A673 (cell line): ENCODE data around the gene WRNIP1. TPM values are rescaled to one million over a fixed set of nuclear protein-coding genes. Genes with fewer than 3 reads are reported as not detected.

Source experiments
- BruUV-seq: library from RNA; stranded (reverse); fragments of 400-500 nt; replicated peaks from 2 replicates; lab custom pipeline; 2021; lab: Mats Ljungman, UMichigan
- CTCF ChIA-PET: fragments of 300-600 bp; sonication (Branson Sonifier 250); formaldehyde crosslinking; loops from one replicate; lab custom pipeline; 2022; ENCODE audit warnings: antibody characterized with exemption; lab: Charles Lee
- POLR2A ChIA-PET: fragments of 300-600 bp; sonication (Branson Sonifier 250); formaldehyde crosslinking; loops from one replicate; lab custom pipeline; 2022; ENCODE audit warnings: antibody characterized with exemption; ENCODE audit not compliant: low non-redundant PET; lab: Charles Lee
- DNase-seq: peaks from one replicate; pipeline ENCODE4 v3.0.0-alpha.2; 2015; ENCODE audit warnings: low spot score
- H3K27ac ChIP-seq: fragments of 200-600 bp; sonication (generic); 2 replicates; pipeline ENCODE4 v1.5.1; 2016; ENCODE audit warnings: mixed run types, low read depth, mild to moderate bottlenecking, mixed read lengths, antibody characterized with exemption, low read length; ENCODE audit not compliant: poor library complexity, severe bottlenecking
- H3K27me3 ChIP-seq: fragments of 200-600 bp; sonication (generic); replicated peaks from 2 replicates; pipeline ENCODE4 v1.6.1; 2017; ENCODE audit warnings: mixed run types, low read depth, mild to moderate bottlenecking, mixed read lengths, antibody characterized with exemption, low read length; ENCODE audit not compliant: insufficient read depth, poor library complexity
- H3K36me3 ChIP-seq: fragments of 200-600 bp; sonication (generic); 2 replicates; pipeline ENCODE4 v1.6.1; 2016; ENCODE audit warnings: mixed run types, mild to moderate bottlenecking, mixed read lengths, antibody characterized with exemption, low read length; ENCODE audit not compliant: insufficient read depth, poor library complexity, severe bottlenecking
- H3K4me1 ChIP-seq: fragments of 200-600 bp; sonication (generic); 2 replicates; pipeline ENCODE4 v1.6.1; 2017; ENCODE audit warnings: mixed run types, mild to moderate bottlenecking, mixed read lengths, antibody characterized with exemption, low read length; ENCODE audit not compliant: insufficient read depth, poor library complexity, severe bottlenecking
- H3K4me3 ChIP-seq: fragments of 200-600 bp; sonication (generic); 2 replicates; pipeline ENCODE4 v1.5.1; 2016; ENCODE audit warnings: low read depth, mixed run types, mild to moderate bottlenecking, mixed read lengths, low read length; ENCODE audit not compliant: poor library complexity, severe bottlenecking
- H3K9me3 ChIP-seq: fragments of 200-600 bp; sonication (generic); 2 replicates; pipeline ENCODE4 v1.6.1; 2016; ENCODE audit warnings: mixed run types, low read depth, mild to moderate bottlenecking, mixed read lengths, antibody characterized with exemption, low read length; ENCODE audit not compliant: poor library complexity, severe bottlenecking
- EZH2 ChIP-seq: fragments of 200-600 bp; sonication (generic); IDR thresholded peaks from 2 replicates; pipeline ENCODE4 v1.6.1; 2017; ENCODE audit warnings: borderline replicate concordance, low read depth, mild to moderate bottlenecking, mixed read lengths, antibody characterized with exemption, low read length; ENCODE audit not compliant: poor library complexity, severe bottlenecking
- intact Hi-C: fragments of 100-400 bp; cut with micrococcal nuclease; formaldehyde crosslinking; loops from one replicate; pipeline ENCODE4 v1.10.0; 2022; ENCODE audit not compliant: unreplicated experiment
- total RNA-seq: library from RNA; stranded (reverse); gene quantifications from 2 replicates; pipeline ENCODE4 v1.2.3, GENCODE V29; 2021
- TF ChIP-seq, protein P1 (sequence below): fragments of 300-800, 200-600 bp; sonication (generic); conservative IDR thresholded peaks from 2 replicates; pipeline ENCODE4 v1.5.1; 2017; ENCODE audit warnings: low read depth, mild to moderate bottlenecking, antibody characterized with exemption, low read length, moderate library complexity, mixed read lengths

WRNIP1 gene
- total RNA-seq, 1 experiment from 2014 or later: 49.3 TPM

DNA sequence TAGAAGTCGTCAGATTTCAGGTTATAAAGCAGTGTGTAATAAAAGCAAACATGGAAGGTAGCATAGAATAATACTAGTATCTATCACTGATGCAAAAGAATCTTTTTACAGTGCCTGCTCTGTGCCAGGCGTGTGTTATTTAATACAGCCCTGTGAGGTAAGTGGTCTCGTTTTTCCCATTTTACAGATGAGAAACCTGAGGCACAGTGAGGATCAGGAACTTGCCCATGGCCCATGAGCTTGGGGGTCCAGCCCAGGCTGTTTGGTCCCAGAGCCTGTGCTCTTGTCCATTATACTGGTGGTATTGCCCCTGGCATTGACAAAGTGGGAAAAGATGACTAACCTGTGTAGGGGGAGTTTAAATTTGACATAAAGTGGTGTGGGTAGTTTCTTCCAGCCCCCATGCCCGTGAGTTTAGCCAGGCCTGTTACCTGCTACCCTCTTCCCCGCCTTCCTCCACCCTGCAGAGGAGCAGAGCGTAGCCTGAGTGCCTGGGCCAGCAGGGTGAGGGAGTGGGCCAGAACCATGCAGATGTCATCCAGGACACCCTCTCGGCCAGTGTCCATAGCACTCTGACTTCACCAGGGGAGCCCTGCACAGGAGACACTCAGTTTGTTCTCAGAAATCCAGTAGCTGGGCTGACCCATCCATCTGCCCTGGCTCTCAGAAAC lies 16.6 kb downstream of the WRNIP1 start:
- POLR2A ChIA-PET: no interaction called here
- no peak for DNase-seq
- H3K27ac ChIP-seq: no peak overlapping the region

DNA sequence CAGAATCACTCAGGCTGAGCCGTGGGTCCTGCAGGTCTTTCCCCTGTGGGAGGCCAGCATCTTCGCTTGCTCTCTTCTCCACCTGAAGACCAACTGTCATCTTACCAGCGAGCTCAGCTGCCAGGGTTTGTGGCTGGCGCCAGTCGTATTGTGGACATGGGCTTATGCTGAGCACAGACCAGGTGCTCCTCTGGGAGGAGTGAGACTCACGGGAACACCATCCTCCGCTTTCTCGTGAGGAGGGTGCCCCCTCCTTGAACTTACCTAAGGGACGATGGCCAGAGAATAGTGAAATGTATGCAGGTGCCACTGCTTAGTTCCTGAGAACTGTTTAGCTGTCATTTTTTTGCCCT lies 17.1 kb downstream of the WRNIP1 start:
- Histone ChIP-seq H3K27ac (no peak overlapping the region), H3K36me3 (peaks cover 39% of the 10 kb centered on the region), H3K9me3 (no peaks in the 10 kb centered on the region), H3K27me3 (no peaks in the 10 kb centered on the region), H3K4me1 (no peaks in the 10 kb centered on the region), H3K4me3 (no peak overlapping the region)
- no peak for DNase-seq
- no TSS peak for BruUV-seq
- POLR2A ChIA-PET: no interaction called here
- intact Hi-C loops: no loop called here
- TF ChIP-seq, protein P1, sequence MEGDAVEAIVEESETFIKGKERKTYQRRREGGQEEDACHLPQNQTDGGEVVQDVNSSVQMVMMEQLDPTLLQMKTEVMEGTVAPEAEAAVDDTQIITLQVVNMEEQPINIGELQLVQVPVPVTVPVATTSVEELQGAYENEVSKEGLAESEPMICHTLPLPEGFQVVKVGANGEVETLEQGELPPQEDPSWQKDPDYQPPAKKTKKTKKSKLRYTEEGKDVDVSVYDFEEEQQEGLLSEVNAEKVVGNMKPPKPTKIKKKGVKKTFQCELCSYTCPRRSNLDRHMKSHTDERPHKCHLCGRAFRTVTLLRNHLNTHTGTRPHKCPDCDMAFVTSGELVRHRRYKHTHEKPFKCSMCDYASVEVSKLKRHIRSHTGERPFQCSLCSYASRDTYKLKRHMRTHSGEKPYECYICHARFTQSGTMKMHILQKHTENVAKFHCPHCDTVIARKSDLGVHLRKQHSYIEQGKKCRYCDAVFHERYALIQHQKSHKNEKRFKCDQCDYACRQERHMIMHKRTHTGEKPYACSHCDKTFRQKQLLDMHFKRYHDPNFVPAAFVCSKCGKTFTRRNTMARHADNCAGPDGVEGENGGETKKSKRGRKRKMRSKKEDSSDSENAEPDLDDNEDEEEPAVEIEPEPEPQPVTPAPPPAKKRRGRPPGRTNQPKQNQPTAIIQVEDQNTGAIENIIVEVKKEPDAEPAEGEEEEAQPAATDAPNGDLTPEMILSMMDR: no peak
- no peak for TF ChIP-seq EZH2
- CTCF ChIA-PET: no interaction called here

More for the DNA sequence above, 16.6 kb downstream of the WRNIP1 start:
- H3K9me3 ChIP-seq: no peaks in the 10 kb centered on the region
- BruUV-seq: no TSS peak
- peaks cover 39% of the 10 kb centered on the region for H3K36me3 ChIP-seq
- H3K27me3 ChIP-seq: no peaks in the 10 kb centered on the region
- CTCF ChIA-PET: no interaction called here
- no peak overlapping the region for H3K4me3 ChIP-seq
- intact Hi-C loops: no loop called here
- no peaks in the 10 kb centered on the region for H3K4me1 ChIP-seq
- no peak for TF ChIP-seq EZH2
- TF ChIP-seq, protein P1: no peak

DNA sequence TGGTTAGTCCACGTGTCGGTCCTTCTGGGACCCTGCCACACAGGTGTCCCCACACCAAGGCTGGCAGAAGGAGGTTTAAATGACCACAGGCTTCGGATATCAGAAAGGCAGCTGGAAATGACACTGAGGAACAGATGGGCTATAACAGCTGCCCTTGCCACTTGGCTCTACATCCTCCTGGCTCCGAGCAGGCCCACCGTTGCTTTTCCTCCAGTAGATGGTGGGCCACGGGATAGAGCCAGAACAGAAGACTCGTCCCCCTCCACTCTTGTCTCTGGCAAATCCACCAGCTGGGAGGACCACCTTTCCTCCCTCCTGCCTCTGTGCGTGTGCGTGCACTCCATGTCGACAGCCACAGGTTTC lies 17.6 kb downstream of the WRNIP1 start:
- no peaks in the 10 kb centered on the region for H3K9me3 ChIP-seq
- BruUV-seq: no TSS peak
- H3K36me3 ChIP-seq: peaks cover 39% of the 10 kb centered on the region
- no peaks in the 10 kb centered on the region for H3K4me1 ChIP-seq
- H3K27me3 ChIP-seq: no peaks in the 10 kb centered on the region
- CTCF ChIA-PET: no interaction called here
- no peak overlapping the region for H3K27ac ChIP-seq
- POLR2A ChIA-PET: no interaction called here
- intact Hi-C loops: no loop called here
- TF ChIP-seq, protein P1: no peak
- TF ChIP-seq EZH2: no peak
- DNase-seq: no peak
- no peak overlapping the region for H3K4me3 ChIP-seq
